DND-41 (cell line): Measurements from ENCODE around the gene TAF11L6.
"Not testable (repeated sequence)": the region's sequence is repeated elsewhere in the genome, so short reads cannot be mapped to it uniquely, and the experiment has no call there.

ENCODE experiments used
- ATAC-seq: fragments of 200-7000 bp; cut with Tn5 transposase; 3 replicates; pipeline ENCODE4 v1.9.1; 2021; ENCODE audit warnings: low read depth; ENCODE audit not compliant: insufficient read depth
- DNase-seq: peaks from one replicate; pipeline ENCODE4 v3.0.0-alpha.2; 2020
- H2AFZ ChIP-seq: 2 replicates; pipeline ENCODE4 v1.6.0; 2012; ENCODE audit warnings: low read depth, low read length
- H3K27ac ChIP-seq: 2 replicates; pipeline ENCODE4 v1.5.1; 2012; ENCODE audit warnings: low read length, inconsistent platforms
- H3K27me3 ChIP-seq: fragments of 200-600 bp; sonication (generic); 2 replicates; pipeline ENCODE4 v1.6.0; 2012; ENCODE audit warnings: low read length, mild to moderate bottlenecking, inconsistent platforms; ENCODE audit not compliant: insufficient read depth, poor library complexity
- H3K36me3 ChIP-seq: 2 replicates; pipeline ENCODE4 v1.5.1; 2012; ENCODE audit warnings: low read length, inconsistent platforms; ENCODE audit not compliant: insufficient read depth
- H3K4me1 ChIP-seq: 2 replicates; pipeline ENCODE4 v1.5.1; 2012; ENCODE audit warnings: mild to moderate bottlenecking, low read length; ENCODE audit not compliant: insufficient read depth
- H3K4me2 ChIP-seq: 2 replicates; pipeline ENCODE4 v1.6.0; 2012; ENCODE audit warnings: mild to moderate bottlenecking, moderate library complexity, low read length, inconsistent platforms; ENCODE audit not compliant: insufficient read depth
- H3K4me3 ChIP-seq, 2 experiments: fragments of 200-600 bp in 1 of 2; shearing (Covaris generic) in 1 of 2; 2 replicates each; pipeline ENCODE4 v1.5.1; 2012 to 2016; ENCODE audit warnings: inconsistent platforms in 2 of 2, low read length in 2 of 2, mild to moderate bottlenecking in 2 of 2, low read depth in 1 of 2, moderate library complexity in 1 of 2
- H3K79me2 ChIP-seq: 2 replicates; pipeline ENCODE4 v1.6.0; 2012; ENCODE audit warnings: low read length, inconsistent platforms; ENCODE audit not compliant: insufficient read depth
- H3K9ac ChIP-seq: 2 replicates; pipeline ENCODE4 v1.6.0; 2012; ENCODE audit warnings: low read depth, mild to moderate bottlenecking, inconsistent platforms, low read length, moderate library complexity
- H3K9me3 ChIP-seq: 2 replicates; pipeline ENCODE4 v1.5.1; 2012; ENCODE audit warnings: low read length, moderate library complexity, mild to moderate bottlenecking, inconsistent platforms; ENCODE audit not compliant: insufficient read depth, severe bottlenecking
- H4K20me1 ChIP-seq: 2 replicates; pipeline ENCODE4 v1.6.0; 2012; ENCODE audit warnings: low read length; ENCODE audit not compliant: insufficient read depth
- EZH2 ChIP-seq: IDR thresholded peaks from 3 replicates; pipeline ENCODE4 v1.6.1; 2012; ENCODE audit warnings: borderline replicate concordance, low read depth, mild to moderate bottlenecking, moderate library complexity, low read length, inconsistent platforms; ENCODE audit not compliant: severe bottlenecking
- TF ChIP-seq, protein P1 (sequence below): IDR thresholded peaks from 2 replicates; pipeline ENCODE4 v1.5.1; 2012; ENCODE audit warnings: borderline replicate concordance, low read length, moderate library complexity, mild to moderate bottlenecking; ENCODE audit not compliant: poor library complexity, severe bottlenecking; ENCODE audit errors: extremely low read depth

Gene TAF11L6

DNA sequence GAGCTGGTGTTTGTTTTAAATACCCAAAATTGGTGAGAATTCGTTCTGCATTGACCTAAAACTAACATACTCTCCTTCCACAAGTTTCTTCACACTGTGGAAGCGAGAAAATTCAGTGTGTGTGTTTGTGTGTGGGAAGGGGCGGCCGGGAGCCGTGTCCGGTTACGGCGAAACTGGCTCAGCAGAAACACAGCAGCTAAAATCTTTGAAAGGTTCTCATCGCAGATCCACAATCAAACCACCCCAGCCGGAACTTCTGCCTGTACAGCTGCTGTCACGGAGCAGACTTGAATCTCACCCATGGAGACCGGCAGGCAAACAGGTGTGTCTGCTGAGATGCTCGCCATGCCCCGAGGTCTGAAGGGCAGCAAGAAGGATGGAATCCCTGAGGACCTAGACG lies at the start of gene TAF11L6:
TAF11L6 (plus strand) TSS at position 301 of the 400 bp plus-strand sequence.
- ATAC-seq, result not testable (repeated sequence)

DNA sequence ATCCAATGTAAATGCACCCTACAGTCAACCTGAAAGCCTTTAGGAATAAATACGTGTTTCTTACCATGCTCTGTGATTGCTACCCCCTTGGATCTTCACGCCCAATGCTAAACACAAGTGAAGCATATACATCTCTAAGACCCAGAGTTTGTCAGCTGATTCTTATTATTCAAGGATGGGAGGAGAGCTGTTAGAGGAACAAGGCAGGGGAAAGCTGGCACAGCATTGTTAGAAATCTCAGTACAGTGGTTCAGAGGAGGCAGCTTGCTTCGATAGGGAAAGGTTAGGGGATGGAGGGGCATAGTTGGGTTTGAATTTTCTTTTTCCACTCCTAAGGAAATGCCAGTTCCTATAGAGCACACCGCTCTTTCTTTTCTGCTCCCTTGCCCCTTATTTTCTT lies 47.1 kb upstream of the TAF11L6 start:
- Histone ChIP-seq H3K4me2 (no peak overlapping the region), H4K20me1 (no peaks in the 10 kb centered on the region), H3K27ac (no peak overlapping the region), H3K79me2 (no peaks in the 10 kb centered on the region), H3K27me3 (no peaks in the 10 kb centered on the region), H3K4me1 (no peaks in the 10 kb centered on the region), H3K9me3 (no peaks in the 10 kb centered on the region), H3K36me3 (no peaks in the 10 kb centered on the region), H2AFZ (no peak overlapping the region), H3K4me3 (no peak overlapping the region), H3K9ac (no peak overlapping the region)
- DNase-seq (no peak), ATAC-seq (no peak)
- TF ChIP-seq, protein P1, sequence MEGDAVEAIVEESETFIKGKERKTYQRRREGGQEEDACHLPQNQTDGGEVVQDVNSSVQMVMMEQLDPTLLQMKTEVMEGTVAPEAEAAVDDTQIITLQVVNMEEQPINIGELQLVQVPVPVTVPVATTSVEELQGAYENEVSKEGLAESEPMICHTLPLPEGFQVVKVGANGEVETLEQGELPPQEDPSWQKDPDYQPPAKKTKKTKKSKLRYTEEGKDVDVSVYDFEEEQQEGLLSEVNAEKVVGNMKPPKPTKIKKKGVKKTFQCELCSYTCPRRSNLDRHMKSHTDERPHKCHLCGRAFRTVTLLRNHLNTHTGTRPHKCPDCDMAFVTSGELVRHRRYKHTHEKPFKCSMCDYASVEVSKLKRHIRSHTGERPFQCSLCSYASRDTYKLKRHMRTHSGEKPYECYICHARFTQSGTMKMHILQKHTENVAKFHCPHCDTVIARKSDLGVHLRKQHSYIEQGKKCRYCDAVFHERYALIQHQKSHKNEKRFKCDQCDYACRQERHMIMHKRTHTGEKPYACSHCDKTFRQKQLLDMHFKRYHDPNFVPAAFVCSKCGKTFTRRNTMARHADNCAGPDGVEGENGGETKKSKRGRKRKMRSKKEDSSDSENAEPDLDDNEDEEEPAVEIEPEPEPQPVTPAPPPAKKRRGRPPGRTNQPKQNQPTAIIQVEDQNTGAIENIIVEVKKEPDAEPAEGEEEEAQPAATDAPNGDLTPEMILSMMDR, result no peak
- no peak for TF ChIP-seq EZH2

More for the DNA sequence above, at the start of gene TAF11L6:
- not testable (repeated sequence) for H3K79me2 ChIP-seq, H4K20me1 ChIP-seq, H3K4me3 ChIP-seq, H3K4me2 ChIP-seq, DNase-seq, H3K9me3 ChIP-seq, H3K9ac ChIP-seq, H2AFZ ChIP-seq, H3K4me1 ChIP-seq, H3K27ac ChIP-seq, H3K36me3 ChIP-seq, H3K27me3 ChIP-seq

DNA sequence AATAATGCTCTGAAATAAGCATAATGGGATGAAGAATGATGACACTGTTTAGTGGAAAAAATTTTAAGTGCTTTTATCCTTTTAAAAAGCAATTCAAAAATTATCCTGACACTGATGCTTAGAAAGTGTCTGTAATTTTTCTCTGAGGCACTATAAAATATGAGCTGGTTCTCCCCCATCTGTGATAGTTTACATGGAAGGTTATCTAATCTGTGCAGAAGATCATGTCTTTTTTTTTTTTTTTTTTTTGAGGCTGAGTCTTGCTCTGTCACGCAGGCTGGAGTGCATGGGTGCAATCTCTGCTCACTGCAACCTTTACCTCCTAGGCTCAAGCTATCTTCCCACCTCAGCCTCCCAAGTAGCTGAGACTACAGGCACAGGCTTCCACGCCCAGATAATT lies 45.7 kb upstream of the TAF11L6 start:
- Histone ChIP-seq H2AFZ (no peak overlapping the region), H3K36me3 (no peaks in the 10 kb centered on the region), H4K20me1 (no peaks in the 10 kb centered on the region), H3K4me3 (no peak overlapping the region), H3K27ac (no peak overlapping the region), H3K9me3 (no peaks in the 10 kb centered on the region), H3K9ac (no peak overlapping the region), H3K4me2 (no peak overlapping the region), H3K79me2 (no peaks in the 10 kb centered on the region), H3K4me1 (no peaks in the 10 kb centered on the region), H3K27me3 (no peaks in the 10 kb centered on the region)
- ATAC-seq, result no peak
- no peak for TF ChIP-seq EZH2
- TF ChIP-seq, protein P1, result no peak
- no peak for DNase-seq

DNA sequence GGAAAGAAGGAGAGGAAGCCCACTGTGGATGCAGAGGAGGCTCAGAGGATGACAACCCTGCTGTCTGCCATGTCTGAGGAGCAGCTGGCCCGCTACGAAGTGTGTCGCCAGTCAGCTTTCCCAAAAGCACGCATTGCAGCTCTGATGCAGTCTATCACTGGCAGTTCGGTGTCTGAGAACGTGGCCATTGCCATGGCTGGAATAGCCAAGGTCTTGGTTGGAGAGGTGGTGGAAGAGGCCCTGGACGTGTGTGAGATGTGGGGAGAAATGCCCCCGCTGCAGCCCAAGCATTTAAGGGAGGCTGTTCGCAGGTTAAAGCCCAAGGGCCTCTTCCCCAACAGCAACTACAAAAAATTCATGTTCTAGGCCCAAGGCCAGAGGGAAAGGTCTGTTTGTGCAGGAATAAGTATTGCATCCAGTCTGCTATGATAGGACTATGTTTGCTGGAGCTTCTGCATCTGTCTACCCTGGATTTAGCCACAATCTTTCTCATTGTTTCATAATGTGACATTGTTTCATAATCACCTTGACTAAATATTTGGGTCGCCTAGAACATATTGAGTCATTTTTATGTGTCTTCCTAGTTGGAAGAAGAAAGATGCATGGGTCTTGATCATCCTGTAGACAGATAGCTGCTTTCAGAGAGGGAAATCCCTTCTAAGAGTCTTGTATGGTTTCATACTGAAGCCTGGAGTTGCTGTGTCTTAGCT lies 41.9 kb upstream of the TAF11L6 start:
- DNase-seq, H3K9me3 ChIP-seq, H2AFZ ChIP-seq, H3K27me3 ChIP-seq, ATAC-seq, H3K79me2 ChIP-seq, H3K36me3 ChIP-seq, H3K4me1 ChIP-seq, H3K27ac ChIP-seq, H3K9ac ChIP-seq, H3K4me3 ChIP-seq, H4K20me1 ChIP-seq, H3K4me2 ChIP-seq: not testable (repeated sequence)
